GM10248 (cell line): Measurements from ENCODE around the gene CADPS.

Experiments
- CTCF ChIA-PET: fragments of 300-600 bp; sonication (Branson Sonifier 250); formaldehyde crosslinking; extraction: SDS; loops from one replicate; lab custom pipeline; 2021; ENCODE audit warnings: antibody characterized with exemption; lab: Yijun Ruan, JAX
- POLR2A ChIA-PET: fragments of 350-650 bp; sonication (Branson Sonifier 250); formaldehyde crosslinking; extraction: SDS; loops from one replicate; lab custom pipeline; 2020; ENCODE audit warnings: antibody characterized with exemption; lab: Yijun Ruan, JAX
- DNase-seq: peaks from one replicate; pipeline ENCODE4 v3.0.0; 2012; ENCODE audit errors: extremely low spot score
- TF ChIP-seq, protein P1 (sequence below): IDR thresholded peaks from 2 replicates; pipeline ENCODE4 v1.5.1; 2012; ENCODE audit warnings: mild to moderate bottlenecking, low read depth; ENCODE audit errors: extremely low read depth, missing control alignments, control extremely low read depth

Gene CADPS

DNA sequence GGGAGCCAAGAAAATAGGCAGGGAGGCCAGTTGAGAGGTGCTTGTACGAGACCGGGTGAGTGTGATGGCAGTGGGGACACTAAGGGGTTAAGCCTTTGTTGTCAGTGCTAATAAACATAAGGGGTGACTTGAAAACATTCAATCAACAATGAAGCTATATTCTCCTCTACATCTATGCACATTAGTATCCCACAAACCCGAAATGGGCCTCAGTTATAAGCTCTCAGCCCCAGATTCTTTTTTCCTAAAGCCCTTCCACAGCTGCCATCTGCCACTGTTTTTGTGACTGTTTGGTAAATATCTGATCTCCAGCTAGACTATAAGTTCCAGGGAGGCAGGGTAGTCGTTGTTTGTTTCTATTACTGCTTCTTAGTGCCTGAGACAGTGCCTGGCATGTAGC, 118.2 kb downstream of the CADPS start:
- TF ChIP-seq, protein P1, sequence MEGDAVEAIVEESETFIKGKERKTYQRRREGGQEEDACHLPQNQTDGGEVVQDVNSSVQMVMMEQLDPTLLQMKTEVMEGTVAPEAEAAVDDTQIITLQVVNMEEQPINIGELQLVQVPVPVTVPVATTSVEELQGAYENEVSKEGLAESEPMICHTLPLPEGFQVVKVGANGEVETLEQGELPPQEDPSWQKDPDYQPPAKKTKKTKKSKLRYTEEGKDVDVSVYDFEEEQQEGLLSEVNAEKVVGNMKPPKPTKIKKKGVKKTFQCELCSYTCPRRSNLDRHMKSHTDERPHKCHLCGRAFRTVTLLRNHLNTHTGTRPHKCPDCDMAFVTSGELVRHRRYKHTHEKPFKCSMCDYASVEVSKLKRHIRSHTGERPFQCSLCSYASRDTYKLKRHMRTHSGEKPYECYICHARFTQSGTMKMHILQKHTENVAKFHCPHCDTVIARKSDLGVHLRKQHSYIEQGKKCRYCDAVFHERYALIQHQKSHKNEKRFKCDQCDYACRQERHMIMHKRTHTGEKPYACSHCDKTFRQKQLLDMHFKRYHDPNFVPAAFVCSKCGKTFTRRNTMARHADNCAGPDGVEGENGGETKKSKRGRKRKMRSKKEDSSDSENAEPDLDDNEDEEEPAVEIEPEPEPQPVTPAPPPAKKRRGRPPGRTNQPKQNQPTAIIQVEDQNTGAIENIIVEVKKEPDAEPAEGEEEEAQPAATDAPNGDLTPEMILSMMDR: no peak
- CTCF ChIA-PET: interaction anchor here (1.4 to 3.1 kb wide), 2 partner anchors 9 to 10 kb away, joined by 5 to 8 read pairs; no protein-coding TSS in a partner anchor
- no peak for DNase-seq
- POLR2A ChIA-PET: no interaction called here

DNA sequence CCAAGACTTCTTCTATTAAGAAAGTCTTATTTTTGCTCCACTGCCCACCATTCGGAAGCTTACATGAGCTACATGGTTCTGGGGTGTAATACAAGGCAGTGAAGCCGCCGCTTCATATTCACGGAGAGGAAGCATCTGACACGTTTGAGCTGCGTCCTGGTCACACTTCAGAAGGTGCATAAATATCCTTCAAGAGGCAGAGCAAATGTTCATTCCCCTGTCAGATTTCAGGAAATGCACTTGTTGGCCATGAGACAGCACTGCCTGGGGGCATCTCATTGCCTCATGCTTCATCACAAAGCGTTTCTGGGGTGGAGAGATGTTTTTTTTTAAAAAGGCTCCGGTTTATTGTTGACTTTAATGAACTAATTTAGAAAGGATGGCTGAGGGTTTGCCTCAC, 119.9 kb downstream of the CADPS start:
- ChIA-PET POLR2A (no interaction called here), CTCF (interaction anchor here (3.1 kb wide), 1 partner anchor 7 kb away, joined by 8 read pairs; no protein-coding TSS in a partner anchor)
- TF ChIP-seq, protein P1: no peak
- no peak for DNase-seq

DNA sequence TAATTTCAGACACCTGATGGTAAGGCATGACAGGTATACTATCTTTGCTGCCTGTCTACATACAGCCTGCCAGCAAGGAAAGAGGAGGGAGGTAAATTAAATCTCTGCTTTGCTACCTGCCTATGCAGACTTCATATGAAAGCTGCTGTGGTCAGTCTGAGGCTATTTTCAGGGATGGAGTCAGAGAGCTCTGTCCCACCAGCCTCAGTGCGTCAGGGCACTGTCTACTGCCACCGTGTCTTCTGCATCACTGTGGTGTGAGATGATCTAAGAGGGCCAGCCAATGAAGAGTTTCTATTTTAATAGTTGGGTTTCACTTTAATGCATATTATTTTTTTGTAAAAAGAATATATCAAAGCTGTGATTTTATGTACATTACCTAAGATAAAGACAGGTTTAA, 125.6 kb downstream of the CADPS start:
- no peak for DNase-seq
- ChIA-PET POLR2A (no interaction called here), CTCF (no interaction called here)
- TF ChIP-seq, protein P1: no peak

DNA sequence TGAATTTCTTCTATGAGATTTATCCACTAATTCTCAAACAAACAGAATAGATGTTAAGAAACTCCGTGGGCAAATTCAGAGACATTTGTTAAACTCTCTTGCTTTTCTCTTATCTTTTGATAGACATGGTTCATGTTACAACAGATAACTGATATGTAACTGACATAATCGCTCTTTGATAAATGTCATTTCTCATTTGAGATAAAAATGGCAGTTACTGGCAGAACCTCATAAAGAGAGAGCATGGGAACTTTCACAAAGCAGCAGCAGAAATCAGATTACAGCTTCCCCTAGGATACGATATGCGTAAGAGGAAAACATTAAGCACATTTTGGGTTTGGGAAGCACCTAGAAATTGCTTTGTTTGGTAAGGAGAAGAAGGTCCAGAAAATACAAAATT, 126.1 kb downstream of the CADPS start:
- POLR2A ChIA-PET: no interaction called here
- TF ChIP-seq, protein P1: no peak
- no peak for DNase-seq
- CTCF ChIA-PET: interaction anchor here (2.3 kb wide), 1 partner anchor 8 kb away, joined by 8 read pairs; no protein-coding TSS in a partner anchor

DNA sequence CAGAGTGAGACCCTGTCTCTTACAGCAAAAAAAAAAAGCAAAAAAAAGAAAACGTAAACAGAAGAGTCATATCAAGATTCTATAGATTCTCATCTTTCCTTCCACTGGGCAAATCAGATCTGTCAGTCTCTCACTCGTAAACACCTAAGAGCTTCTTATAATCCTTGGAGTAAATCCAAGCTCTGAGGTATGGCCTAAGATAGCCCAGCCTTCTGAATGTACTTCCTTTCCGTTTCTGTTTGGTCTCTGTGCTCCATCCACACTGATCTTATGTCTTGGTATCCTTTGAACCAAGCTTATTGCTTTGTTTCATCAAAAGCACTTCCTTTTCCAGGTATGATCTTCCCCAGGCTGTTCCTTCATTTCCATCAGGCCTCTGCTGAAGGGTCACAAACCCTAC, 137.8 kb downstream of the CADPS start:
- TF ChIP-seq, protein P1: no peak
- CTCF ChIA-PET: interaction anchor here (1.2 to 2.1 kb wide), 2 partner anchors 13 to 14 kb away, joined by 3 to 5 read pairs; no protein-coding TSS in a partner anchor
- DNase-seq: no peak
- POLR2A ChIA-PET: no interaction called here

DNA sequence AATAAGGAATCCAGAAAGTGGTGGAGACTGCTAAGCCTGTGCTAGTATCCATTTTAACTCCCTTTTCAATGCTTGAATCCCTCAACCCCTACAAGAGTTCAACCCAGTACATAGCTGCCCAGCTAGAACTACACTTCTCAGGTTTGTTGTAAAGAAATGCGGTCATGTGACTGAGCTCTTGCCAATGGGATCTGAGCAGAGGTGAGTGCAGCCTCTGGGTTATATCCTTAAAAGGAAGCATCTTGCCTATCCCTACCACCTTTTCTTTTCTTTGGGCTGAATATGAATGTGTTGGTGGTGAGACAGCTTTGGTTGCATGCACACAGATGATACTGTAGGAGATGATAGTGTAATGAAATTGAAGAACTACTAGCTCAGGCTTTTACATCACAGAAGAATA, 139.7 kb downstream of the CADPS start:
- CTCF ChIA-PET: interaction anchor here (1.3 kb wide), 1 partner anchor 12 kb away, joined by 4 read pairs; no protein-coding TSS in a partner anchor
- no peak for DNase-seq
- POLR2A ChIA-PET: no interaction called here
- TF ChIP-seq, protein P1: no peak
